ENCODE data around the gene PEDS1. TPM values are rescaled to one million over a fixed set of nuclear protein-coding genes. Genes with fewer than 3 reads are reported as not detected.

The PEDS1 gene
- total and polyA plus RNA-seq, 2 of the 13 experiments (the other 11 are each of a cell fraction or from before 2014, with no cell fraction given) = 30.5 to 93.9 TPM

GRCh38 chr20:50163570-50164317 is 10.2 kb upstream of the PEDS1 start (continued):
- TF ChIP-seq NFAT5 (CRISPR knock-in tag; IDR thresholded peaks at IDR 0.05) (no peak), KLF11 (CRISPR knock-in tag; IDR thresholded peaks at IDR 0.05) (no peak), GRHL1 (CRISPR knock-in tag; conservative IDR thresholded peaks at IDR 0.05) (no peak), CENPT (CRISPR knock-in tag; IDR thresholded peaks at IDR 0.05; ENCODE audit: low read depth) (no peak), ZNF841 (CRISPR knock-in tag; IDR thresholded peaks at IDR 0.05; ENCODE audit: borderline replicate concordance) (no peak), ZNF292 (CRISPR knock-in tag; IDR thresholded peaks at IDR 0.05; ENCODE audit: borderline replicate concordance, low read depth) (no peak), GLI4 (CRISPR knock-in tag; IDR thresholded peaks at IDR 0.05; ENCODE audit: borderline replicate concordance) (no peak), HOXD1 (CRISPR knock-in tag; IDR thresholded peaks at IDR 0.05) (no peak), GPN1 (CRISPR knock-in tag; IDR thresholded peaks at IDR 0.05; ENCODE audit: borderline replicate concordance) (no peak), NR2F1 (CRISPR knock-in tag; IDR thresholded peaks at IDR 0.05) (no peak), RARA (CRISPR knock-in tag; IDR thresholded peaks at IDR 0.05) (peak; percentile 46; the same call in 1 of the 2 replicates), ZFP41 (CRISPR knock-in tag; IDR thresholded peaks at IDR 0.05; ENCODE audit: borderline replicate concordance) (no peak), PHF5A (CRISPR knock-in tag; IDR thresholded peaks at IDR 0.05; ENCODE audit: low read depth, unreplicated experiment) (no peak), JARID2 (CRISPR knock-in tag; IDR thresholded peaks at IDR 0.05; ENCODE audit: insufficient replicate concordance) (no peak), PAX8 (CRISPR knock-in tag; IDR thresholded peaks at IDR 0.05; ENCODE audit: borderline replicate concordance) (no peak), FUBP1 (CRISPR knock-in tag; IDR thresholded peaks at IDR 0.05; ENCODE audit: borderline replicate concordance) (no peak), NPAS2 (CRISPR knock-in tag; IDR thresholded peaks at IDR 0.05; ENCODE audit: borderline replicate concordance) (no peak)
- TF ChIP-seq, protein P1, sequence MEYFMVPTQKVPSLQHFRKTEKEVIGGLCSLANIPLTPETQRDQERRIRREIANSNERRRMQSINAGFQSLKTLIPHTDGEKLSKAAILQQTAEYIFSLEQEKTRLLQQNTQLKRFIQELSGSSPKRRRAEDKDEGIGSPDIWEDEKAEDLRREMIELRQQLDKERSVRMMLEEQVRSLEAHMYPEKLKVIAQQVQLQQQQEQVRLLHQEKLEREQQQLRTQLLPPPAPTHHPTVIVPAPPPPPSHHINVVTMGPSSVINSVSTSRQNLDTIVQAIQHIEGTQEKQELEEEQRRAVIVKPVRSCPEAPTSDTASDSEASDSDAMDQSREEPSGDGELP (IDR thresholded peaks at IDR 0.05; ENCODE audit: borderline replicate concordance, low read depth) = peak; percentile 24; the same call in 1 of the 2 replicates

All from HepG2 (cell line).